ENCODE results near the gene CD276.

CD276 gene

GRCh38 chr15:73745073-73745472 lies 60.9 kb downstream of the CD276 start:
- Histone ChIP-seq H3K36me3 (ENCODE audit: control insufficient read depth, insufficient read depth, low read length) (no peaks in the 10 kb centered on the region), H3K4me3 (replicated peaks; ENCODE audit: low read depth, low read length) (no peak overlapping the region), H3K27me3 (replicated peaks; ENCODE audit: control insufficient read depth, insufficient read depth, low read length) (no peaks in the 10 kb centered on the region; the same call in none of the 2 replicates)
- DNase-seq (ENCODE audit: extremely low read depth, insufficient read length), result no peak
- TF ChIP-seq, protein P1, sequence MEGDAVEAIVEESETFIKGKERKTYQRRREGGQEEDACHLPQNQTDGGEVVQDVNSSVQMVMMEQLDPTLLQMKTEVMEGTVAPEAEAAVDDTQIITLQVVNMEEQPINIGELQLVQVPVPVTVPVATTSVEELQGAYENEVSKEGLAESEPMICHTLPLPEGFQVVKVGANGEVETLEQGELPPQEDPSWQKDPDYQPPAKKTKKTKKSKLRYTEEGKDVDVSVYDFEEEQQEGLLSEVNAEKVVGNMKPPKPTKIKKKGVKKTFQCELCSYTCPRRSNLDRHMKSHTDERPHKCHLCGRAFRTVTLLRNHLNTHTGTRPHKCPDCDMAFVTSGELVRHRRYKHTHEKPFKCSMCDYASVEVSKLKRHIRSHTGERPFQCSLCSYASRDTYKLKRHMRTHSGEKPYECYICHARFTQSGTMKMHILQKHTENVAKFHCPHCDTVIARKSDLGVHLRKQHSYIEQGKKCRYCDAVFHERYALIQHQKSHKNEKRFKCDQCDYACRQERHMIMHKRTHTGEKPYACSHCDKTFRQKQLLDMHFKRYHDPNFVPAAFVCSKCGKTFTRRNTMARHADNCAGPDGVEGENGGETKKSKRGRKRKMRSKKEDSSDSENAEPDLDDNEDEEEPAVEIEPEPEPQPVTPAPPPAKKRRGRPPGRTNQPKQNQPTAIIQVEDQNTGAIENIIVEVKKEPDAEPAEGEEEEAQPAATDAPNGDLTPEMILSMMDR (IDR thresholded peaks at IDR 0.05; ENCODE audit: insufficient read depth, low read length, poor library complexity, severe bottlenecking), result no peak

DNA sequence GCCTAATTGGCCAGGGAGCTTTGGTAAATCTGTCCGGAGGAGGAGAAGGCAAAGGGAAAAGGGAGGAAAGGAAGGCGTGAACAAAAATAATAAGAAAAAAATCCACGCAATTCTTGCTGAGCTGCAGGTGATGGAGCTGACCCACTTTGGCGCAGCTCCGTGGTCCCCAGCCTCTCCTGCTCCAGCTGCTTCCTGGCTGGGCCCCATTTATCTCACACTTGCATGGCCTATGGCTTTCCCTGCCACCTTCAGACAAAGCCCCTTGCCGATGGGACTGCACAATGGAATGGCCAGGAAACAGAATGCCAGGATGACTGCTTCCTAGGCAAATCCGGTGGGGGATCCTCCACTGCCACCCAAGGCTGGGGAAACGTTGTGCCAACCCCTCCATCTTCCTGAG lies 62.1 kb downstream of the CD276 start:
- Histone ChIP-seq H3K36me3 (ENCODE audit: control insufficient read depth, insufficient read depth, low read length) (no peaks in the 10 kb centered on the region), H3K27me3 (replicated peaks; ENCODE audit: control insufficient read depth, insufficient read depth, low read length) (no peaks in the 10 kb centered on the region; the same call in none of the 2 replicates), H3K4me3 (replicated peaks; ENCODE audit: low read depth, low read length) (no peak overlapping the region)
- TF ChIP-seq, protein P1 (IDR thresholded peaks at IDR 0.05; ENCODE audit: insufficient read depth, low read length, poor library complexity, severe bottlenecking), result no peak
- DNase-seq (ENCODE audit: extremely low read depth, insufficient read length), result no peak

GRCh38 chr15:73746883-73747282 lies 62.7 kb downstream of the CD276 start:
- no peak for DNase-seq (ENCODE audit: extremely low read depth, insufficient read length)
- H3K4me3 ChIP-seq (replicated peaks; ENCODE audit: low read depth, low read length), result no peak overlapping the region
- H3K36me3 ChIP-seq (ENCODE audit: control insufficient read depth, insufficient read depth, low read length), result no peaks in the 10 kb centered on the region
- H3K27me3 ChIP-seq (replicated peaks; ENCODE audit: control insufficient read depth, insufficient read depth, low read length), result no peaks in the 10 kb centered on the region; the same call in none of the 2 replicates
- TF ChIP-seq, protein P1 (IDR thresholded peaks at IDR 0.05; ENCODE audit: insufficient read depth, low read length, poor library complexity, severe bottlenecking), result no peak

DNA sequence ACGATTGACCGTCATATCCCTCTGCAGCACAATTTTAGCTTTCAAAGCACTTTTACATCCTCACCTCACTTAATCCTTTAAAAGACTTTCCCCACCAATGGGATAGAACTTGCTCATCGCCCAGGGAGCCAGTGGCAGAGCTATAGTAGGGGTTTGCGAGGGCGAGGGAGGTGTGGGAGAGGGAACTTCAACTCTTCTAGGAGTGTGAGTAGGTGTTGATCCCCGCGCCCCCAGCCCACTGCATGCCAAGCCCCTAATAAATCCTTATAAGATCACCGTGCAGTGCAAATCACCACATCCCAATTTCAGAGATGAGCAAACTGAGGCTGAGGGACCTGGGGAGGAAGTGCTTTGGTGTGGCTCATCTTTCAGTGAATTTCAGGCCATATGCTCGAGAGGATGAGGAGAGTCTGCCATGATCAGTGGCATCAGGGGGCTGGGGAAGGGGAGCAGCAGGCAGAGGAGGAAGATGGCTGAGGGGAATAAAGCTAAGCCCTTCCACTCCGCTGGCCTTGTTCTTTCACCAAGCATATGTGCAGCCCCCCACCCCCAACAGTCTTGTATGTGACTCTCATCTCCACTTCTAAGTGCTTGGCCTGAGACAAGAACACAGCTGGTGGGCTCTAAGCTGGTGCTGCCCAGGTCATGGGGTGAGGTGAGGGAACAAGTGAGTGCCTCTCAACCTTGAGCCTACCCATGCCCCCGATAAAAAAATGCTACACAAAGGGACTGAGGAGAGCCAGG lies 63.8 kb downstream of the CD276 start:
- H3K4me3 ChIP-seq (replicated peaks; ENCODE audit: low read depth, low read length), result no peak overlapping the region
- no peak for DNase-seq (ENCODE audit: extremely low read depth, insufficient read length)
- H3K36me3 ChIP-seq (ENCODE audit: control insufficient read depth, insufficient read depth, low read length), result no peaks in the 10 kb centered on the region
- H3K27me3 ChIP-seq (replicated peaks; ENCODE audit: control insufficient read depth, insufficient read depth, low read length), result no peaks in the 10 kb centered on the region; the same call in none of the 2 replicates
- TF ChIP-seq, protein P1 (IDR thresholded peaks at IDR 0.05; ENCODE audit: insufficient read depth, low read length, poor library complexity, severe bottlenecking), result no peak

DNA sequence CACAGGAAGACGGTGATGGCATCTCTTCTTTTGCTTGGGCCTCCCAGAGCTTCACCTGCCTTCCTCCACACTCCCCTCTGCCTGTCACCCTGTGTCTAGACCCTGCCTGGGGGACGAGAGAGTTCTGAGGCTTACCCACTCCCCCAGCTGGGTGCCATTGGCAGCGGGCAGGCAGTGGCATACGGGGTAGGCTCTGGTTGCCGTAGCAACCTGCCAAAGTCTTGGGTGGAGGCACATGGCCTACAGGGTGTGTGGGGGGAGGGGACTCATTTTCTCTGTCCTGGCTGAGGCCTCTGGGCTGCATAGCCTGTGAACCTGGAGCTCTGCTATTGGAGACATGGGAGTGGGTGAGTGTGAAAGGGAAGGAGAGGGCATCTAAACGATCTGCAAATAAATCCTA lies 64.5 kb downstream of the CD276 start:
- Histone ChIP-seq H3K4me3 (replicated peaks; ENCODE audit: low read depth, low read length) (no peak overlapping the region), H3K27me3 (replicated peaks; ENCODE audit: control insufficient read depth, insufficient read depth, low read length) (no peaks in the 10 kb centered on the region; the same call in none of the 2 replicates), H3K36me3 (ENCODE audit: control insufficient read depth, insufficient read depth, low read length) (no peaks in the 10 kb centered on the region)
- DNase-seq (ENCODE audit: extremely low read depth, insufficient read length), result no peak
- TF ChIP-seq, protein P1 (IDR thresholded peaks at IDR 0.05; ENCODE audit: insufficient read depth, low read length, poor library complexity, severe bottlenecking), result no peak
